Activated naive CD4-positive, alpha-beta T cell treated with anti-CD3 and anti-CD28 coated beads for 36 hours (primary cell): ENCODE measurements around the gene DCUN1D5. TPM values are rescaled to one million over a fixed set of nuclear protein-coding genes. Genes with fewer than 3 reads are reported as not detected.
A peak's percentile ranks its signal among the peaks of the same experiment; 100 is the strongest.
"Not testable (repeated sequence)": the region's sequence is repeated elsewhere in the genome, so short reads cannot be mapped to it uniquely, and the experiment has no call there.

Experiments
- CTCF ChIA-PET: fragments of 350-600 bp; sonication (Branson Sonifier 250); formaldehyde crosslinking; loops from one replicate; lab custom pipeline; 2021; ENCODE audit warnings: antibody characterized with exemption; lab: Charles Lee
- DNase-seq: peaks from one replicate; pipeline ENCODE4 v3.0.0-alpha.2; 2020
- H3K27ac Mint-ChIP-seq: one replicate; pipeline ENCODE4 v1.8.0; 2021; ENCODE audit warnings: mild to moderate bottlenecking, mixed read lengths
- H3K27me3 Mint-ChIP-seq: one replicate; pipeline ENCODE4 v1.8.0; 2021; ENCODE audit warnings: low read depth, mixed read lengths
- H3K36me3 Mint-ChIP-seq: one replicate; pipeline ENCODE4 v1.8.0; 2021; ENCODE audit warnings: low read depth, mixed read lengths
- H3K4me1 Mint-ChIP-seq: one replicate; pipeline ENCODE4 v1.8.0; 2021; ENCODE audit warnings: low read depth, mixed read lengths
- H3K4me3 Mint-ChIP-seq: one replicate; pipeline ENCODE4 v1.8.0; 2021; ENCODE audit warnings: mild to moderate bottlenecking, moderate library complexity, mixed read lengths
- H3K9me3 Mint-ChIP-seq: one replicate; pipeline ENCODE4 v1.8.0; 2021; ENCODE audit warnings: mixed read lengths
- intact Hi-C: fragments of 100-400 bp; cut with micrococcal nuclease; formaldehyde crosslinking; loops from one replicate; pipeline ENCODE4 v1.15.1; 2023
- total RNA-seq, 2 experiments: library from RNA; stranded (reverse); gene quantifications; one replicate each; pipeline ENCODE4 v1.2.3, GENCODE V29; 2021

Gene DCUN1D5
- total RNA-seq, 2 experiments from 2014 or later = 52.6 to 58.4 TPM

- DNase-seq = no peak
- Mint-ChIP-seq H3K36me3 (no peaks in the 10 kb centered on the region), H3K27ac (peak overlapping the region; percentile 38), H3K4me1 (peaks cover 17% of the 10 kb centered on the region), H3K4me3 (no peak overlapping the region), H3K27me3 (no peaks in the 10 kb centered on the region), H3K9me3 (no peaks in the 10 kb centered on the region)
- intact Hi-C loops = loop anchor here (1.0 kb wide), 1 partner anchor 16 kb away; no protein-coding TSS in a partner anchor
- CTCF ChIA-PET = interaction anchor here (1.3 to 2.3 kb wide), 2 partner anchors 16 to 137 kb away, joined by 3 to 13 read pairs; no protein-coding TSS in a partner anchor
These were observed 40.0 kb downstream of the DCUN1D5 start for GRCh38 chr11:103051981-103052380.

GRCh38 chr11:103051151-103051801 is 40.7 kb downstream of the DCUN1D5 start:
- intact Hi-C loops = loop anchor here (1.0 kb wide), 1 partner anchor 15 kb away; no protein-coding TSS in a partner anchor
- DNase-seq = no peak
- H3K4me3 Mint-ChIP-seq = no peak overlapping the region
- H3K27ac Mint-ChIP-seq = peak overlapping the region; percentile 39
- H3K4me1 Mint-ChIP-seq = peaks cover 17% of the 10 kb centered on the region
- H3K27me3 Mint-ChIP-seq = peaks cover under 1% of the 10 kb centered on the region
- no peaks in the 10 kb centered on the region for H3K9me3 Mint-ChIP-seq
- CTCF ChIA-PET = interaction anchor here (0.8 to 2.3 kb wide), 3 partner anchors 11 to 137 kb away, joined by 3 to 13 read pairs (median 5); no protein-coding TSS in a partner anchor
- no peaks in the 10 kb centered on the region for H3K36me3 Mint-ChIP-seq

DNA sequence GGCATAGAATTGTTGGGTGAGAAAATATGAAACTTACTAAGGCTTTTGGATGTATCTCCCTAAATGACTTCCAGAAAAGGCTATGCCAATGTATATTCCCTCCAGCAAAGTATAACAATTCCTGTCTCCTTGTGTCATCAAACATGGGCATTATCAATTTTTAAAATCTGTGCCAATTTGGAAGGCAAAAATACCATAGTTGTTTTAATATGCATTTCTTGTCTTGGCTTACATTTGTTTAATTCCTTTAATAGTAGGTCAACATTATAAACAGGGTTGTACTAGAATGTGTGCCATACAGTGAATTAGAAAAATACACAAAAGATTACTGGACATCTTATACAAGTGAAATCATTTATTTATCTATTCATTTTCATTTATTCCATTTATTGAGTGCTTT is 41.6 kb downstream of the DCUN1D5 start:
- H3K4me3 Mint-ChIP-seq = no peak overlapping the region
- CTCF ChIA-PET = interaction anchor here (0.8 kb wide), 1 partner anchor 12 kb away, joined by 5 read pairs; no protein-coding TSS in a partner anchor
- H3K36me3 Mint-ChIP-seq = no peaks in the 10 kb centered on the region
- H3K4me1 Mint-ChIP-seq = peaks cover 17% of the 10 kb centered on the region
- H3K27ac Mint-ChIP-seq = no peak overlapping the region
- no peak for DNase-seq
- intact Hi-C loops = no loop called here
- no peaks in the 10 kb centered on the region for H3K9me3 Mint-ChIP-seq
- peaks cover 2% of the 10 kb centered on the region for H3K27me3 Mint-ChIP-seq

DNA sequence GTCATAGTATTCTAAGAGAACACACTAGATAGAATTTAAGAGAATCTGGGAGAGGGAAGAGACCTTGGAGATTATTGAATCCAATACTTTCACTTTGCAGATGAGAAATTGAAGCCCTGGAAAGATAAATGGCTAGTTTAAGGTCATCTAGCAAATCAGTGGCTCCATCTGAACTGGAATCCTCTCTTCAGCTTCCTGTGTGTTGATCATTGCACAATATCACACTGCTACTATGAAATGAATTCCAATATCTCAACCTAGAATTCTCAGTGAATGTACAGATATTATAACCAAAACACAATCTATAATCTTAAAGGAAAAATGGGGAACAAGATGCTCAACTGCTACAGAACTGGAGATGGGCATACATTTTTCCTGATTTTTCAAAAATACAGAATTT is 44.1 kb downstream of the DCUN1D5 start:
- DNase-seq = no peak
- no peaks in the 10 kb centered on the region for H3K36me3 Mint-ChIP-seq
- no peak overlapping the region for H3K4me3 Mint-ChIP-seq
- H3K4me1 Mint-ChIP-seq = peaks cover 23% of the 10 kb centered on the region
- CTCF ChIA-PET = interaction anchor here (1.2 kb wide), 1 partner anchor 11 kb away, joined by 3 read pairs; no protein-coding TSS in a partner anchor
- intact Hi-C loops = no loop called here
- no peaks in the 10 kb centered on the region for H3K9me3 Mint-ChIP-seq
- peaks cover 2% of the 10 kb centered on the region for H3K27me3 Mint-ChIP-seq
- no peak overlapping the region for H3K27ac Mint-ChIP-seq

GRCh38 chr11:103043826-103044678 is 47.9 kb downstream of the DCUN1D5 start:
- Mint-ChIP-seq H3K36me3 (no peaks in the 10 kb centered on the region), H3K27ac (no peak overlapping the region), H3K4me1 (peaks cover 8% of the 10 kb centered on the region), H3K4me3 (no peak overlapping the region), H3K9me3 (no peaks in the 10 kb centered on the region), H3K27me3 (peaks cover 9% of the 10 kb centered on the region)
- intact Hi-C loops = no loop called here
- no peak for DNase-seq
- CTCF ChIA-PET = no interaction called here

- intact Hi-C loops = no loop called here
- no peak overlapping the region for H3K4me3 Mint-ChIP-seq
- H3K9me3 Mint-ChIP-seq = no peaks in the 10 kb centered on the region
- H3K27ac Mint-ChIP-seq = no peak overlapping the region
- DNase-seq = no peak
- CTCF ChIA-PET = no interaction called here
- peaks cover 9% of the 10 kb centered on the region for H3K27me3 Mint-ChIP-seq
- H3K36me3 Mint-ChIP-seq = no peaks in the 10 kb centered on the region
- H3K4me1 Mint-ChIP-seq = peaks cover 8% of the 10 kb centered on the region
These were observed 49.8 kb downstream of the DCUN1D5 start for GRCh38 chr11:103042161-103042560.

DNA sequence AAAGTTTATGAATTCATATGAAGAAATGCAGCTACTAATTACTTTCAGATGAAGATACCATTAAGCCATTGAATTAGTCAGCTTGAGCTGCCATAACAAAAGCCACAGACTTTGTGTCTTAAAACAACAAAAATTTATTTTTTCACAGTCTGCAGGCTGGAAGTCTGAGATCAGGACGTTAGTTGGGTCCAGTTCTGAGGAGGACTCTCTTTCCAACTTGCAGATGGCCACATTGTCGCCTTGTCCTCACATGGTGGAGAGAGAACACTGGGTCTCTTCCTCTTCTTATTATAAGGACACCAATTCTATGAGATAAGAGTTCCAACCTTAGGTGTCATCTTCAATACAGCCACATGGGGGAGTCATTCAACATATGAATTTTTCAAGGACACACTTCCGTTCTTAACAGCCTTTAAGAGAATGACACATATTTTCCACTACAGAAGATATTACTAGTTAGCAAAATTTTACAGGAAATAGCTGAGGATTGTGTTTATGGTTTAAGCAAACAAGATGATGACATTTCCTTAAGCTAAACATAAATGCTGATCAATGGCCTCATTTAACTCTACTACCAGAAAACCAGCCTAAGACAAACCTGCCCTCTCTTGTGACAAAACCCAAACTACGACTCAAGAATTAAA is 56.0 kb downstream of the DCUN1D5 start:
- Mint-ChIP-seq H3K27ac (peak overlapping the region; percentile 90), H3K9me3 (peaks cover 1% of the 10 kb centered on the region), H3K27me3 (peaks cover 4% of the 10 kb centered on the region), H3K36me3 (no peaks in the 10 kb centered on the region), H3K4me3 (peak overlapping the region; percentile 17), H3K4me1 (peaks cover 26% of the 10 kb centered on the region)
- intact Hi-C loops = loop anchor here (1.0 to 10.0 kb wide), 11 partner anchors 8 to 565 kb away; partner anchors contain the start of genes DCUN1D5 and DYNC2H1
- CTCF ChIA-PET = interaction anchor here (0.6 to 1.9 kb wide), 10 partner anchors 9 to 565 kb away, joined by 3 to 13 read pairs (median 4); partner anchors contain the start of gene DYNC2H1
- DNase-seq = peak; percentile 76

DNA sequence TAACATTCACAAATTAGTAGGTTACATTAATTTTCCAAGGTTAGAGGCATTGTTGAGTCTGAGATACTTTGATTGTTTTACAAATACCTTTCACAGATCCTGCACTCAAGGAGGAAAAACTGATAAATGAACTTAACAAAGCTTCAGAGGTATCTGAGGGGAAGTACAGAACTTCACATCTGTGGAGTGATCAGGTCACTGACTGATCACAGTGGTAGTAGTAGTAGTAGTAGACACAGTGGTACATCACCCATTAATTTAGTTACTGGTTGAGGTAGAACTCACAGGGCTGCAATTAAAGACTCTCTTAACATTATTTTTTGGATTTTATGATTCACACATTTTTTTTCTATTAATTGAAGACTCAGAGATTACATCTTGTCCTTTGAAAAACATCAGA is 56.7 kb downstream of the DCUN1D5 start:
- peaks cover 26% of the 10 kb centered on the region for H3K4me1 Mint-ChIP-seq
- no peak overlapping the region for H3K4me3 Mint-ChIP-seq
- H3K9me3 Mint-ChIP-seq = peaks cover 1% of the 10 kb centered on the region
- no peak for DNase-seq
- no peaks in the 10 kb centered on the region for H3K36me3 Mint-ChIP-seq
- CTCF ChIA-PET = interaction anchor here (0.6 to 1.9 kb wide), 5 partner anchors 17 to 565 kb away, joined by 3 to 13 read pairs (median 5); partner anchors contain the start of gene DYNC2H1
- H3K27ac Mint-ChIP-seq = peak overlapping the region; percentile 90
- peaks cover 3% of the 10 kb centered on the region for H3K27me3 Mint-ChIP-seq
- intact Hi-C loops = loop anchor here (5.0 to 10.0 kb wide), 2 partner anchors 440 to 563 kb away; no protein-coding TSS in a partner anchor

DNA sequence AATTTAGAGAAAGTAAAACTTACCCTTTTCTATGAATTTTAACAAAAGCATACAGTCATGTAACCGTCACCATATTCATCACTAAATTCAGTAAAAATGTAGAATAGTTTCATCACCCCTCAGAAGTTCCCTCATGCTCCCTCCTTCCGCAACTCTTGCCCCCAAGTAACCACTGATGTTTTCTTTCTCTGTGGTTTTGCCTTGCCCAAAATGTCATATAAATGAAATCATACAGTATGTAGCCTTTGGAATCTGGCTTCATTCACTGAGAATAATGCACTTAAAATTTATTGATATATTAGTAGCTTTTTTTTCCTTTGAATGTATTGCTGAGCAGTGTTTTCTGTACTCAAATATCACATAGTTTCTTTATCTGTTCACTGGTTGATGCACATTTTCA is 60.1 kb downstream of the DCUN1D5 start:
- no peak for DNase-seq
- H3K27me3 Mint-ChIP-seq = peaks cover 5% of the 10 kb centered on the region
- H3K4me3 Mint-ChIP-seq = no peak overlapping the region
- peaks cover 47% of the 10 kb centered on the region for H3K4me1 Mint-ChIP-seq
- H3K9me3 Mint-ChIP-seq = peaks cover 1% of the 10 kb centered on the region
- no peaks in the 10 kb centered on the region for H3K36me3 Mint-ChIP-seq
- CTCF ChIA-PET = no interaction called here
- intact Hi-C loops = loop anchor here (10.0 kb wide), 1 partner anchor 437 kb away; no protein-coding TSS in a partner anchor
- H3K27ac Mint-ChIP-seq = no peak overlapping the region

- Mint-ChIP-seq H3K4me1 (peaks cover 29% of the 10 kb centered on the region), H3K9me3 (peaks cover 1% of the 10 kb centered on the region), H3K27ac (peak overlapping the region; percentile 24), H3K27me3 (peaks cover 5% of the 10 kb centered on the region), H3K4me3 (no peak overlapping the region), H3K36me3 (no peaks in the 10 kb centered on the region)
- intact Hi-C loops = loop anchor here (2.0 to 5.0 kb wide), 2 partner anchors 79 to 1678 kb away; partner anchors contain the start of gene DYNC2H1
- CTCF ChIA-PET = interaction anchor here (0.6 kb wide), 1 partner anchor 538 kb away, joined by 3 read pairs; no protein-coding TSS in a partner anchor
- DNase-seq = no peak
These were observed 62.6 kb downstream of the DCUN1D5 start for GRCh38 chr11:103029401-103029800.

- Mint-ChIP-seq H3K27ac (peak overlapping the region; percentile 79), H3K4me1 (peaks cover 29% of the 10 kb centered on the region)
- not testable (repeated sequence) for H3K27me3 Mint-ChIP-seq, H3K4me3 Mint-ChIP-seq, H3K9me3 Mint-ChIP-seq, H3K36me3 Mint-ChIP-seq
- CTCF ChIA-PET = interaction anchor here (2.3 kb wide), 1 partner anchor 8 kb away, joined by 9 read pairs; no protein-coding TSS in a partner anchor
- intact Hi-C loops = loop anchor here (1.0 to 5.0 kb wide), 9 partner anchors 8 to 1679 kb away; partner anchors contain the start of genes BIRC3, DCUN1D5 and DYNC2H1
- peak; percentile 72 for DNase-seq
These were observed 63.5 kb downstream of the DCUN1D5 start for GRCh38 chr11:103028304-103029020.
